Kidney (tissue), 14 donors: ENCODE results near the gene SSH3. TPM values are rescaled to one million over a fixed set of nuclear protein-coding genes. Genes with fewer than 3 reads are reported as not detected.

Experiments used
- DNase-seq, 5 donors: peaks; one replicate each; pipeline ENCODE4 v3.0.0-alpha.2; 2013 to 2020
- FAIRE-seq: peaks from 2 replicates; lab custom pipeline; 2012; peaks lifted over from hg19 to GRCh38; lab: Jason Lieb, UNC
- H3K27ac ChIP-seq, 2 donors: one replicate each; pipeline ENCODE4 v1.7.0; 2013; ENCODE audit warnings: low read depth in 2 of 2, low read length in 2 of 2, inconsistent platforms in 1 of 2
- H3K27me3 ChIP-seq: one replicate; pipeline ENCODE4 v1.7.1; 2013; ENCODE audit warnings: low read length, inconsistent platforms; ENCODE audit not compliant: control insufficient read depth, insufficient read depth
- H3K36me3 ChIP-seq, 3 donors: one replicate each; pipeline versions ENCODE4 v1.7.0 to v1.7.1; 2013; ENCODE audit warnings: low read length in 3 of 3, control low read depth in 1 of 3, inconsistent platforms in 1 of 3; ENCODE audit not compliant: insufficient read depth in 3 of 3, control insufficient read depth in 2 of 3
- H3K4me1 ChIP-seq, 3 donors: one replicate each; pipeline versions ENCODE4 v1.7.0 to v1.7.1; 2013; ENCODE audit warnings: low read length in 3 of 3, inconsistent platforms in 1 of 3, low read depth in 1 of 3; ENCODE audit not compliant: control insufficient read depth in 2 of 3, insufficient read depth in 2 of 3
- H3K4me3 ChIP-seq, 3 donors: one replicate each; pipeline versions ENCODE4 v1.7.0 to v1.8.1; 2013; ENCODE audit warnings: low read length in 3 of 3, control low read depth in 1 of 3, inconsistent platforms in 1 of 3
- H3K9ac ChIP-seq, 3 donors: one replicate each; pipeline versions ENCODE4 v1.7.0 to v1.7.1; 2013; ENCODE audit warnings: low read length in 3 of 3, control low read depth in 1 of 3, inconsistent platforms in 1 of 3
- H3K9me3 ChIP-seq, 3 donors: one replicate each; pipeline versions ENCODE4 v1.7.0 to v1.7.1; 2013; ENCODE audit warnings: low read length in 3 of 3, control low read depth in 1 of 3, inconsistent platforms in 1 of 3; ENCODE audit not compliant: control insufficient read depth in 2 of 3, insufficient read depth in 1 of 3
- intact Hi-C: fragments of 100-400 bp; cut with DNase I; formaldehyde crosslinking; loops from one replicate; pipeline ENCODE4 v1.11.1; 2022
- polyA plus RNA-seq: library from polyadenylated mRNA; stranded (reverse); fragments of 350-450 nt; fragmentation: Illumina TruSeq; extraction: RNeasy Lipid Tissue Mini Kit (QIAGEN cat#74804); gene quantifications from one replicate; pipeline ENCODE4 v1.2.3, GENCODE V29; 2014; ENCODE audit warnings: low read depth, low replicate concordance; ENCODE audit not compliant: insufficient read depth
- total RNA-seq: library from RNA; stranded (reverse); fragmentation: NEBNext Ultra II Directional; extraction: Animal tissue kit (Norgen Biotek cat#: 25700); gene quantifications from one replicate; pipeline ENCODE4 v1.2.1, GENCODE V29; 2021
- TF ChIP-seq, protein P1 (sequence below): IDR thresholded peaks from 3 replicates; pipeline ENCODE4 v1.5.1; 2012; ENCODE audit warnings: mild to moderate bottlenecking, moderate library complexity, borderline replicate concordance; ENCODE audit not compliant: insufficient read depth; ENCODE audit errors: extremely low read depth
- donor health status: control.
- donor health status: control.
- donor health status: control.
- donor health status: control.
- donor health status: control.
- donor health status: DM: yes; HTN: yes; CAD: no.
- donor health status: Normal renal cell carcinoma (clear cell type).

The SSH3 gene
- total and polyA plus RNA-seq, 2 donors from 2014 or later, result 25.0 to 68.9 TPM

DNA sequence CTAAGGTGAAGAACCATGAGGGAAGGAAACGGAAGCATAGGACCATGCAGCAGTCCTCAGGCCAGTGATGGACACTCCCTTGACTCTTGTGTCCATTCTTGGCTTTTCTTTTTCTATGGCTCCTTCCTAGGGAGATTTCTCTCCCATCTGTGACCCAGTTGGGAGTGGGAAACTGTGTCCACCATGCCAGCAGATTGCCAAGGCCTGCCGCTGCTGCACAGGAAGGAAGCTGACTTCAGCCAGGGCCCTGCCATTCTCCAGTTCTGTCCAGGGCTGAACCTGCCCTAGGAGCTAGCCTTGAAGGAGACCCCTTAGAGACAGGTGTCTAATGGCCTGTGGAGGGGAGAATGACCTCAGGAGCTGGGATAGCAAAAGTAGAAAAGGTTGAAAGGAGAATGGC lies 17.4 kb downstream of the SSH3 start:
- DNase-seq, result no peak
- intact Hi-C loops, result no loop called here
- TF ChIP-seq, protein P1, sequence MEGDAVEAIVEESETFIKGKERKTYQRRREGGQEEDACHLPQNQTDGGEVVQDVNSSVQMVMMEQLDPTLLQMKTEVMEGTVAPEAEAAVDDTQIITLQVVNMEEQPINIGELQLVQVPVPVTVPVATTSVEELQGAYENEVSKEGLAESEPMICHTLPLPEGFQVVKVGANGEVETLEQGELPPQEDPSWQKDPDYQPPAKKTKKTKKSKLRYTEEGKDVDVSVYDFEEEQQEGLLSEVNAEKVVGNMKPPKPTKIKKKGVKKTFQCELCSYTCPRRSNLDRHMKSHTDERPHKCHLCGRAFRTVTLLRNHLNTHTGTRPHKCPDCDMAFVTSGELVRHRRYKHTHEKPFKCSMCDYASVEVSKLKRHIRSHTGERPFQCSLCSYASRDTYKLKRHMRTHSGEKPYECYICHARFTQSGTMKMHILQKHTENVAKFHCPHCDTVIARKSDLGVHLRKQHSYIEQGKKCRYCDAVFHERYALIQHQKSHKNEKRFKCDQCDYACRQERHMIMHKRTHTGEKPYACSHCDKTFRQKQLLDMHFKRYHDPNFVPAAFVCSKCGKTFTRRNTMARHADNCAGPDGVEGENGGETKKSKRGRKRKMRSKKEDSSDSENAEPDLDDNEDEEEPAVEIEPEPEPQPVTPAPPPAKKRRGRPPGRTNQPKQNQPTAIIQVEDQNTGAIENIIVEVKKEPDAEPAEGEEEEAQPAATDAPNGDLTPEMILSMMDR, result no peak

DNA sequence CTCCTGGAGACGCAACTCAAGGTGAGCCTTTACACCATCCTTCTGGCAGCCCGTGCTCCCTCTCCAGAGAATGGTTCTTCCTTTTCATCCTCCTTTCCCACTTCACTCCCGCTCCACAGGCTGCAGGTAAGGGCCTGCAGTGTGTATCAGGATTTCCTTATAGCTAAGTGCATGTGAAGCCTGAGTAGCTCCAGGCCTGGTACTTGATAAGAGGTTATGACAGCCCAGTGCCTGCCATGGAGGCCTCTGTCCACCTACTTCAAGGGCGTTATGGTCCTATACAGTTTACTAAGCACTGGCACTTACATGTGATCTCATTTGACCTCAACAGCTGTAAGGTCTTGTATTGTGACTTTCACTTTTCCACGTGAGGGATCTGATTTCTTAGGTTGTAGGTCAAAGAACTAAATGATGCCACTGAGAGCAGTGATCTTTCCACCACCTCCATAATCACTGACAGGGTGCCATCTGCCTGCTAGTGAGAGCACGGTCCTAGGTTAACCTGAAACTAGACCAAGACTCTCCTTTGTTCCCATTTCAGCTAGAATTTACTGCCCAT lies 18.1 kb downstream of the SSH3 start:
- Histone ChIP-seq H3K27ac (no peak overlapping the region), H3K4me3 (no peak overlapping the region), H3K9me3 (no peaks in the 10 kb centered on the region), H3K36me3 (peaks cover 0 to 4% (median 0%) of the 10 kb centered on the region in 3 donors), H3K9ac (no peak overlapping the region), H3K4me1 (peaks cover 0 to 3% (median 0%) of the 10 kb centered on the region in 3 donors), H3K27me3 (no peaks in the 10 kb centered on the region)
- DNase-seq (no peak), FAIRE-seq (no peak)
- intact Hi-C loops, result no loop called here
- TF ChIP-seq, protein P1, result no peak

More for the DNA sequence above, 17.4 kb downstream of the SSH3 start:
- Histone ChIP-seq H3K27me3 (no peaks in the 10 kb centered on the region), H3K9me3 (no peaks in the 10 kb centered on the region), H3K27ac (no peak overlapping the region), H3K9ac (no peak overlapping the region), H3K36me3 (peaks cover 0 to 4% (median 0%) of the 10 kb centered on the region in 3 donors), H3K4me1 (peaks cover 0 to 3% (median 0%) of the 10 kb centered on the region in 3 donors), H3K4me3 (no peak overlapping the region)
- no peak for FAIRE-seq

DNA sequence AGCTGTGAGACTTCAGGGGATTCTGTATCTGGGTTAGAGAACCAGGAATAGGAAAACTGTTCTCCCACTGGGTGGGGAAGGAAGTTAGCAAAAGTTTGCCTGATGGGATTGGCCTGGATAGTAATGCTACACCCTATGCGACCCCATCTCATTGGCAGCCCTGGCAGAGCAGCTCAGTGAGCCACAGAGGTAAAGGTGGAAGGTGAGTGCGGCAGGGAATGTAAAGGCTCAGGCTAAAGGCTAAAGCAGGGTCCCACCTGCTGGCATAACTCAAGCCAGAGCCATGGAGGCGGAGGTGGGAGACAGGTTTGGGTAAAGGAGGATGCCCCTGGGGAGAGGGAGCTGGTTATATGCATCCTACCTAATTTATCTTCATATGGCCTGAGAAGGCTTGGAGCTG lies 18.7 kb downstream of the SSH3 start:
- H3K27me3 ChIP-seq, result no peaks in the 10 kb centered on the region
- peaks cover 0 to 3% (median 0%) of the 10 kb centered on the region in 3 donors for H3K4me1 ChIP-seq
- FAIRE-seq (no peak), DNase-seq (no peak)
- no peak overlapping the region for H3K9ac ChIP-seq
- TF ChIP-seq, protein P1, result no peak
- H3K36me3 ChIP-seq, result peaks cover 0 to 4% (median 0%) of the 10 kb centered on the region in 3 donors
- no peak overlapping the region for H3K27ac ChIP-seq
- no peaks in the 10 kb centered on the region for H3K9me3 ChIP-seq
- H3K4me3 ChIP-seq, result no peak overlapping the region
- intact Hi-C loops, result no loop called here
